Omental fat pad (tissue), 4 donors: ENCODE data around the gene KLHDC9. TPM values are rescaled to one million over a fixed set of nuclear protein-coding genes. Genes with fewer than 3 reads are reported as not detected.

Experiments used
- ATAC-seq: fragments of 150-250 bp; one replicate; pipeline ENCODE4 v1.9.1; 2016; ENCODE audit warnings: mild to moderate bottlenecking, moderate library complexity; ENCODE audit not compliant: low FRiP score
- DNase-seq: peaks from one replicate; pipeline ENCODE4 v3.0.0-alpha.2; 2019; ENCODE audit warnings: low spot score
- total RNA-seq, 4 donors: library from RNA; depleted of rRNA; stranded (reverse); fragments of >200 nt; gene quantifications; one replicate each; pipeline ENCODE4 v1.1.0, GENCODE V29; 2016
- TF ChIP-seq, protein P1 (sequence below), 3 donors: fragments of 450-650 bp; IDR thresholded peaks; one replicate each; pipeline ENCODE4 v1.5.1; 2016 to 2017; ENCODE audit warnings: antibody characterized with exemption in 3 of 3, mild to moderate bottlenecking in 3 of 3, moderate library complexity in 2 of 3

KLHDC9 gene
- total RNA-seq, 4 donors from 2014 or later, result 0.60 to 2.2 (median 1.5) TPM; not detected in 1

DNA sequence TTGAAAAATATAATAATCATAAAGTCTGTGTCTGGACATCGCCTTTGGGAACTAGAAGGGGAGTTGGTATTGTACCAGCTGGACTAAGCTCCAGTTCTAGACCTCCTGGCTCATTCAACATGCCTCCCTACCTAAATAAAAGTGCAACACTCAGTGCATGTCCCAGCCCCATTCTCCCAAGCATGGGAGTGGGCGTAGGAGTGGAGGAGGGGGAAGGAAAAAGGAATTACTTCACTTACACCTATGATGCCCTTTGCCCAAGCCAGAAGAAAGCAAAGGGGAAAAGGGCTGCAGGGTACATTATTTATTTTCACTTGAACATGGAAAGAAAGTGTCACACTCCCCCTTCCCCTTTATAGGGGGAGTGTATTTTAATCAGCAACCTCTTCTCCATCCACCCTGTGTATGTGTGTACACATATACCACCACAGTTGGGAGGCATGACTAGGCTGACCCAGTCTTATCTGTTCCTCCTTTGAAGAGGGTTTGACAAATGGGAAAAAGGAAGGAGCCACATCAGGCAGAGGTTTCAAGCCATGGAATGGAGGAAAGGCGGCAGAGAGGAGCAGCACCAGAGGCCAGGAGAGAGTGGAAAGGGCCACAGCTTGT is 23.0 kb downstream of the KLHDC9 start:
- ATAC-seq, result no peak
- DNase-seq, result no peak
- TF ChIP-seq, protein P1, sequence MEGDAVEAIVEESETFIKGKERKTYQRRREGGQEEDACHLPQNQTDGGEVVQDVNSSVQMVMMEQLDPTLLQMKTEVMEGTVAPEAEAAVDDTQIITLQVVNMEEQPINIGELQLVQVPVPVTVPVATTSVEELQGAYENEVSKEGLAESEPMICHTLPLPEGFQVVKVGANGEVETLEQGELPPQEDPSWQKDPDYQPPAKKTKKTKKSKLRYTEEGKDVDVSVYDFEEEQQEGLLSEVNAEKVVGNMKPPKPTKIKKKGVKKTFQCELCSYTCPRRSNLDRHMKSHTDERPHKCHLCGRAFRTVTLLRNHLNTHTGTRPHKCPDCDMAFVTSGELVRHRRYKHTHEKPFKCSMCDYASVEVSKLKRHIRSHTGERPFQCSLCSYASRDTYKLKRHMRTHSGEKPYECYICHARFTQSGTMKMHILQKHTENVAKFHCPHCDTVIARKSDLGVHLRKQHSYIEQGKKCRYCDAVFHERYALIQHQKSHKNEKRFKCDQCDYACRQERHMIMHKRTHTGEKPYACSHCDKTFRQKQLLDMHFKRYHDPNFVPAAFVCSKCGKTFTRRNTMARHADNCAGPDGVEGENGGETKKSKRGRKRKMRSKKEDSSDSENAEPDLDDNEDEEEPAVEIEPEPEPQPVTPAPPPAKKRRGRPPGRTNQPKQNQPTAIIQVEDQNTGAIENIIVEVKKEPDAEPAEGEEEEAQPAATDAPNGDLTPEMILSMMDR (IDR thresholded peaks at IDR 0.05), result no peak

- ATAC-seq (no peak), DNase-seq (no peak)
- TF ChIP-seq, protein P1 (IDR thresholded peaks at IDR 0.05), result no peak
These were observed 23.7 kb downstream of the KLHDC9 start for GRCh38 chr1:161121834-161122233.

DNA sequence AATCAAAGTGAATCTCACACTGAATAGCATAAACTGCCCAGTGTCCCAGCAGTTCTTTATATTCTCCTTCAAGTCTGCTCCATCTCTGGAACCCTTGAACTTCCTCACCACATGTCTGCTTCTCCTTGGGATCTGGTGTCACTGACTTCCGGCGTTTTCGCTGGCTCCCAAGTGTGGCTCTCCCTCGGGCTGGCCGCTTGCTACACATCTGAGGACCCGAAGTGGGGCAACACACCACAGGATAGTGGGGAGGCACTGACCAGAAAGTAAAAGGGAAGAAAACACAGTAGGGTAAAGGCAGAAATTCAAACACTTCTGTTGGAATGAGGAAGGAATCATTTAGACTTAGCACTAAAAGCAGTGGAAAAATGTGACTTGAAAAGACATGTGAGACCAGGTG is 24.8 kb downstream of the KLHDC9 start:
- ATAC-seq (no peak), DNase-seq (no peak)
- TF ChIP-seq, protein P1 (IDR thresholded peaks at IDR 0.05), result no peak

DNA sequence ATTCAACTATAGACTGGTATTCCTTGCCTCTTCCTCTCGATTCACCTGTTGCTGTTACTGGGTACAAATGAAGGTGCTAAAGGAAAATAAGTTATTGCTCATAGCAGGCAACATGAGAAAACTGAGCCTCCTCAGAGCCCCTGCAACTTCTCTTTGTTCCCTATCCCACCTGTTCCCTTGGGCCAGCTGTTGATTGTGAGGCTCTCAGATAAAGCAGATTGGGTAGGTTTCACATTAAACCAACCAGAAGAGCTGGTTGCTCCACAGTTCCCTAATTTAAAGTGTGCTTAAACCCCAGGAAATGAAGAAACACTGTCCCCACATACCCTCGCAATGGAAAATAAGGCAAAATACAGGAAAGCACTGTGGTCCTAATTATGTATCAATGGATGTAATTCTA is 29.5 kb downstream of the KLHDC9 start:
- TF ChIP-seq, protein P1 (IDR thresholded peaks at IDR 0.05), result no peak
- ATAC-seq (no peak), DNase-seq (no peak)

- TF ChIP-seq, protein P1 (IDR thresholded peaks at IDR 0.05), result no peak
- ATAC-seq (no peak), DNase-seq (no peak)
These were observed 30.6 kb downstream of the KLHDC9 start for GRCh38 chr1:161128591-161129420.

DNA sequence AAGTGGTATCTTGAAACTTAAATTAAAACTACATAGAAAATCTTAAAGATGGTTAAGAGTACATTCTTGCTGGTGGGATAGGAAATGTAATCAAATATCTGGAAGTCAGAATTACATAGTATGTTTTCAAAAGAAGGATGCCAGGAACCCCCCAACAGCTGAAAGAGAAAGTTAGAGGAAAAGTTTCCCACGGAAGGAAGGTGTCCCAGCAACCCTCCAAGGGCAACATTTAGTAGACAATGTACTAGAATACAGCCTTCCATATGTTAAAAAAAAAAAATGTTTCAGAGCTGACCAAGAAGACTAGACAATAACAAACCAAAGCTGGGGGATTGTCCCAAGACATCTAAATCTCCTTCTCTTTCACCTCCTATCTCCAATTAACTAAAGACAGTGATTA is 32.1 kb downstream of the KLHDC9 start:
- ATAC-seq (no peak), DNase-seq (no peak)
- TF ChIP-seq, protein P1 (IDR thresholded peaks at IDR 0.05), result no peak
